Measurements from ENCODE around the gene ARL4D. TPM values are rescaled to one million over a fixed set of nuclear protein-coding genes. Genes with fewer than 3 reads are reported as not detected.
"Not testable (repeated sequence)": the region's sequence is repeated elsewhere in the genome, so short reads cannot be mapped to it uniquely, and the experiment has no call there.

Gene ARL4D
- total RNA-seq, 2 donors from 2014 or later = 5.5 to 24.1 TPM

GRCh38 chr17:43385046-43385831, 13.6 kb upstream of the ARL4D start:
- Histone ChIP-seq H3K36me3 (no peaks in the 10 kb centered on the region), H3K9me3 (no peaks in the 10 kb centered on the region), H3K27me3 (no peaks in the 10 kb centered on the region), H3K4me1 (peaks cover 0 to 15% of the 10 kb centered on the region in 2 donors), H3K27ac (no peak overlapping the region), H3K4me3 (no peak overlapping the region)
- no peak for TF ChIP-seq CTCF (IDR thresholded peaks at IDR 0.05)
- no peak for DNase-seq (ENCODE audit: low spot score)

GRCh38 chr17:43388359-43389045, 10.3 kb upstream of the ARL4D start:
- Histone ChIP-seq H3K27ac (peak overlapping the region; percentile 96 to 98), H3K36me3 (no peaks in the 10 kb centered on the region), H3K27me3 (no peaks in the 10 kb centered on the region), H3K9me3 (no peaks in the 10 kb centered on the region), H3K4me1 (peaks cover 0 to 15% of the 10 kb centered on the region in 2 donors), H3K4me3 (peak overlapping the region; percentile 53 to 71)
- no peak for TF ChIP-seq CTCF (IDR thresholded peaks at IDR 0.05)
- peak; percentile 96 for DNase-seq (ENCODE audit: low spot score)

GRCh38 chr17:43389046-43389947, 9.5 kb upstream of the ARL4D start:
- TF ChIP-seq CTCF (IDR thresholded peaks at IDR 0.05) = peak; percentile 74 to 90
- H3K4me3 ChIP-seq = peak overlapping the region; percentile 53 to 71
- H3K9me3 ChIP-seq = no peaks in the 10 kb centered on the region
- H3K27ac ChIP-seq = peak overlapping the region; percentile 96 to 98
- H3K27me3 ChIP-seq = no peaks in the 10 kb centered on the region
- H3K4me1 ChIP-seq = peaks cover 0 to 22% of the 10 kb centered on the region in 2 donors
- peak; percentile 88 for DNase-seq (ENCODE audit: low spot score)
- H3K36me3 ChIP-seq = no peaks in the 10 kb centered on the region

- Histone ChIP-seq H3K9me3 (no peaks in the 10 kb centered on the region), H3K4me1 (peaks cover 0 to 22% of the 10 kb centered on the region in 2 donors), H3K27me3 (no peaks in the 10 kb centered on the region), H3K4me3 (no peak overlapping the region), H3K36me3 (no peaks in the 10 kb centered on the region), H3K27ac (no peak overlapping the region)
- DNase-seq (ENCODE audit: low spot score) = no peak
- TF ChIP-seq CTCF (IDR thresholded peaks at IDR 0.05) = no peak
These were observed 6.4 kb upstream of the ARL4D start for GRCh38 chr17:43392397-43392796.

GRCh38 chr17:43393944-43394482, 4.8 kb upstream of the ARL4D start:
- peaks cover 0 to 22% of the 10 kb centered on the region in 2 donors for H3K4me1 ChIP-seq
- no peaks in the 10 kb centered on the region for H3K36me3 ChIP-seq
- no peaks in the 10 kb centered on the region for H3K9me3 ChIP-seq
- TF ChIP-seq CTCF (IDR thresholded peaks at IDR 0.05) = peak; percentile 69 to 95
- H3K27me3 ChIP-seq = no peaks in the 10 kb centered on the region
- H3K27ac ChIP-seq = peak overlapping the region; percentile 4 to 43
- DNase-seq (ENCODE audit: low spot score) = peak; percentile 96
- no peak overlapping the region for H3K4me3 ChIP-seq

- not testable (repeated sequence) for H3K36me3 ChIP-seq, H3K4me3 ChIP-seq
- H3K27ac ChIP-seq = peak overlapping the region in 1 of 2 donors; percentile 43
These were observed 4.1 kb upstream of the ARL4D start for GRCh38 chr17:43394696-43395095.

More at GRCh38 chr17:43394696-43395095, 4.1 kb upstream of the ARL4D start:
- not testable (repeated sequence) for H3K9me3 ChIP-seq; H3K27me3 ChIP-seq; DNase-seq (ENCODE audit: low spot score)
- H3K4me1 ChIP-seq = peaks cover 0 to 22% of the 10 kb centered on the region in 2 donors
